ENCODE data around the gene CLTCL1.

DNA sequence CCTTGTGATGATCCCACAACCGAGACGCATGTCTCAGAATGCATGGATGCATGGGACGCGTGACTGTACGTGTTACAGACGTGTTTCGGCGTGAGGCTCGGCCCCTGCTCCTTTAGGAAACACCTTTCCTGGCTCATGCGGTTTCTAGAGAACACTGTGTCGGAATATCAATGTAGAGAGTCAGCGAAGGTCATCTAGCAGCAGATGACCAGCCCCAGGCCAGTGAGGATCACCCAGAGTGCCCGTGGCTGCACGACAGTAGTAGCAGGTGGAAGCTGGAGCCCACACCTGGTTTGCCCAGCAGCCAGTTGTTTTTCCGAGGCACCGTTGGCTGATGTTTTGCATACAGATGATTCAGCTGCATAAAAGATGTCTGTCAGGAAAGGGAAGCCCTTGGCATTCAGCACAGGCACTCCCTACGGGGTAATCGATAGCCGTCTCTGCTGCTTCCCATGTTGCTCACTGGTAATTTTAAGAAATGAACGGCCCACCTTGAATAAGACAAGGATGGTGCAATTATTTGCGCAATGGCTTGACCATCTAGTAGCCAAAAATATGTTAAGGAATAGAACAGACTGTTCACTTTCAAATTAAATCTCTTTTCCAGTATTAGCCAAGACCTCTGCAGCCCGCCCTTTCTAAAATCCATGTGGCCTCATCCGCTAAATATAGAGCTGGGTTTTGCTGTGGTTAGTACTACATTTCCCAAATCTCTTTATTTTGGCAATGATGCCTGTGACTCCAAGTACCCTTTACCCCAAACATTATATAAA is 1.1 kb upstream of the CLTCL1 start:
- TF ChIP-seq, protein P1, sequence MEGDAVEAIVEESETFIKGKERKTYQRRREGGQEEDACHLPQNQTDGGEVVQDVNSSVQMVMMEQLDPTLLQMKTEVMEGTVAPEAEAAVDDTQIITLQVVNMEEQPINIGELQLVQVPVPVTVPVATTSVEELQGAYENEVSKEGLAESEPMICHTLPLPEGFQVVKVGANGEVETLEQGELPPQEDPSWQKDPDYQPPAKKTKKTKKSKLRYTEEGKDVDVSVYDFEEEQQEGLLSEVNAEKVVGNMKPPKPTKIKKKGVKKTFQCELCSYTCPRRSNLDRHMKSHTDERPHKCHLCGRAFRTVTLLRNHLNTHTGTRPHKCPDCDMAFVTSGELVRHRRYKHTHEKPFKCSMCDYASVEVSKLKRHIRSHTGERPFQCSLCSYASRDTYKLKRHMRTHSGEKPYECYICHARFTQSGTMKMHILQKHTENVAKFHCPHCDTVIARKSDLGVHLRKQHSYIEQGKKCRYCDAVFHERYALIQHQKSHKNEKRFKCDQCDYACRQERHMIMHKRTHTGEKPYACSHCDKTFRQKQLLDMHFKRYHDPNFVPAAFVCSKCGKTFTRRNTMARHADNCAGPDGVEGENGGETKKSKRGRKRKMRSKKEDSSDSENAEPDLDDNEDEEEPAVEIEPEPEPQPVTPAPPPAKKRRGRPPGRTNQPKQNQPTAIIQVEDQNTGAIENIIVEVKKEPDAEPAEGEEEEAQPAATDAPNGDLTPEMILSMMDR (IDR thresholded peaks at IDR 0.05 in 2 of 3, conservative IDR thresholded peaks at IDR 0.05 in 1 of 3; ENCODE audit: borderline replicate concordance in 1 of 3, insufficient read depth in 1 of 3, low read depth in 2 of 3, low read length in 2 of 3): no peak
- TF ChIP-seq SP1 (IDR thresholded peaks at IDR 0.05; ENCODE audit: low read depth): no peak
- TF ChIP-seq, protein P2, sequence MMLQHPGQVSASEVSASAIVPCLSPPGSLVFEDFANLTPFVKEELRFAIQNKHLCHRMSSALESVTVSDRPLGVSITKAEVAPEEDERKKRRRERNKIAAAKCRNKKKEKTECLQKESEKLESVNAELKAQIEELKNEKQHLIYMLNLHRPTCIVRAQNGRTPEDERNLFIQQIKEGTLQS (IDR thresholded peaks at IDR 0.05): no peak
- no peak for TF ChIP-seq POLR2AphosphoS5 (IDR thresholded peaks at IDR 0.05; ENCODE audit: low read depth, low read length)
- no peak for TF ChIP-seq ZNF274 (IDR thresholded peaks at IDR 0.05; ENCODE audit: low read depth, low read length)
- no peak for TF ChIP-seq TCF7L2 (IDR thresholded peaks at IDR 0.05; ENCODE audit: borderline replicate concordance, extremely low read depth, insufficient read depth, insufficient read length)
- TF ChIP-seq CBX3 (IDR thresholded peaks at IDR 0.05; ENCODE audit: low read depth): no peak
- no peak for TF ChIP-seq POLR2A (IDR thresholded peaks at IDR 0.05; ENCODE audit: borderline replicate concordance, extremely low read depth, insufficient read depth, insufficient read length)
- TF ChIP-seq, protein P3, sequence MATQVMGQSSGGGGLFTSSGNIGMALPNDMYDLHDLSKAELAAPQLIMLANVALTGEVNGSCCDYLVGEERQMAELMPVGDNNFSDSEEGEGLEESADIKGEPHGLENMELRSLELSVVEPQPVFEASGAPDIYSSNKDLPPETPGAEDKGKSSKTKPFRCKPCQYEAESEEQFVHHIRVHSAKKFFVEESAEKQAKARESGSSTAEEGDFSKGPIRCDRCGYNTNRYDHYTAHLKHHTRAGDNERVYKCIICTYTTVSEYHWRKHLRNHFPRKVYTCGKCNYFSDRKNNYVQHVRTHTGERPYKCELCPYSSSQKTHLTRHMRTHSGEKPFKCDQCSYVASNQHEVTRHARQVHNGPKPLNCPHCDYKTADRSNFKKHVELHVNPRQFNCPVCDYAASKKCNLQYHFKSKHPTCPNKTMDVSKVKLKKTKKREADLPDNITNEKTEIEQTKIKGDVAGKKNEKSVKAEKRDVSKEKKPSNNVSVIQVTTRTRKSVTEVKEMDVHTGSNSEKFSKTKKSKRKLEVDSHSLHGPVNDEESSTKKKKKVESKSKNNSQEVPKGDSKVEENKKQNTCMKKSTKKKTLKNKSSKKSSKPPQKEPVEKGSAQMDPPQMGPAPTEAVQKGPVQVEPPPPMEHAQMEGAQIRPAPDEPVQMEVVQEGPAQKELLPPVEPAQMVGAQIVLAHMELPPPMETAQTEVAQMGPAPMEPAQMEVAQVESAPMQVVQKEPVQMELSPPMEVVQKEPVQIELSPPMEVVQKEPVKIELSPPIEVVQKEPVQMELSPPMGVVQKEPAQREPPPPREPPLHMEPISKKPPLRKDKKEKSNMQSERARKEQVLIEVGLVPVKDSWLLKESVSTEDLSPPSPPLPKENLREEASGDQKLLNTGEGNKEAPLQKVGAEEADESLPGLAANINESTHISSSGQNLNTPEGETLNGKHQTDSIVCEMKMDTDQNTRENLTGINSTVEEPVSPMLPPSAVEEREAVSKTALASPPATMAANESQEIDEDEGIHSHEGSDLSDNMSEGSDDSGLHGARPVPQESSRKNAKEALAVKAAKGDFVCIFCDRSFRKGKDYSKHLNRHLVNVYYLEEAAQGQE (IDR thresholded peaks at IDR 0.05; ENCODE audit: low read depth): no peak
- TF ChIP-seq EZH2 (IDR thresholded peaks at IDR 0.05): no peak
- TF ChIP-seq YY1 (IDR thresholded peaks at IDR 0.05; ENCODE audit: extremely low read depth, insufficient replicate concordance, low read depth, low read length): no peak
- TF ChIP-seq FOSL1 (IDR thresholded peaks at IDR 0.05; ENCODE audit: low read depth): no peak
- no peak for TF ChIP-seq EZH2phosphoT487 (IDR thresholded peaks at IDR 0.05; ENCODE audit: borderline replicate concordance)
